ENCODE data around the gene OR12D3. TPM values are rescaled to one million over a fixed set of nuclear protein-coding genes. Genes with fewer than 3 reads are reported as not detected.
"Not testable (repeated sequence)": the region's sequence is repeated elsewhere in the genome, so short reads cannot be mapped to it uniquely, and the experiment has no call there.

The OR12D3 gene
- total RNA-seq, result not detected

DNA sequence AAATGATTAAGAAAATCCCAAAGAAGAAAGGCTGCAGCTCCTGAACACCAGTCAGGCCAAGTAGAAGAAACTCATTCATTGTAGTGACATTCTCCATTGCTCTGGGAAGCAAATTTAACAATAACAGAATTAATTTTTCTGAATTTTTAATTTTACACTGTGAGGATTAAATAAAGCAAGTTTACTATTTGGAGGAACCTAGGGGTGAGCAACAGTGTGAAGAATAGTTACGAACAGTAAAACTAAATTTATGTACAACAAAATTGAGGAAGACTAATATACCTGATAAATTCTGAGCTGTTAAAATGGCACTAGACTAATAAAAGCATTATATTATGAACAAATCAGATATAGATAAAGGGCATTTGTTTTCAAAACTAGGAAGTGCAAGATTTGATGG is at the start of gene OR12D3:
OR12D3 (minus strand) TSS at position 101 of the 400 bp plus-strand sequence; CDS start at position 97, 4 bp downstream.
- no peaks in the 10 kb centered on the region for H3K36me3 Mint-ChIP-seq (ENCODE audit: insufficient read depth)
- DNase-seq (no peak), ATAC-seq (no peak)
- peaks cover 38% of the 10 kb centered on the region for H3K27me3 Mint-ChIP-seq (ENCODE audit: low read depth)
- H3K4me1 Mint-ChIP-seq (ENCODE audit: low read depth), result no peaks in the 10 kb centered on the region
- no peak within 1 kb of the TSS for H3K4me3 Mint-ChIP-seq
- H3K9me3 Mint-ChIP-seq, result no peaks in the 10 kb centered on the region

GRCh38 chr6:29424575-29424974 is 49.5 kb upstream of the OR12D3 start:
- Mint-ChIP-seq H3K36me3 (ENCODE audit: insufficient read depth) (no peaks in the 10 kb centered on the region), H3K9me3 (no peaks in the 10 kb centered on the region), H3K4me3 (no peak overlapping the region), H3K27me3 (ENCODE audit: low read depth) (peaks cover 45% of the 10 kb centered on the region), H3K4me1 (ENCODE audit: low read depth) (no peaks in the 10 kb centered on the region)
- ATAC-seq, result peak; percentile 28 to 40
- DNase-seq, result no peak

- H3K4me3 Mint-ChIP-seq, result no peak overlapping the region
- ATAC-seq (no peak), DNase-seq (no peak)
- no peaks in the 10 kb centered on the region for H3K36me3 Mint-ChIP-seq (ENCODE audit: insufficient read depth)
- H3K9me3 Mint-ChIP-seq, result no peaks in the 10 kb centered on the region
- no peaks in the 10 kb centered on the region for H3K4me1 Mint-ChIP-seq (ENCODE audit: low read depth)
- H3K27me3 Mint-ChIP-seq (ENCODE audit: low read depth), result peaks cover 49% of the 10 kb centered on the region
Measured at GRCh38 chr6:29424168-29424567, 49.1 kb upstream of the OR12D3 start.

- no peak for DNase-seq
- ATAC-seq, result no peak
- H3K4me1 Mint-ChIP-seq (ENCODE audit: low read depth), result no peaks in the 10 kb centered on the region
- peaks cover 41% of the 10 kb centered on the region for H3K27me3 Mint-ChIP-seq (ENCODE audit: low read depth)
- H3K4me3 Mint-ChIP-seq, result no peak overlapping the region
- no peaks in the 10 kb centered on the region for H3K9me3 Mint-ChIP-seq
- no peaks in the 10 kb centered on the region for H3K36me3 Mint-ChIP-seq (ENCODE audit: insufficient read depth)
Measured at GRCh38 chr6:29419516-29419915, 44.4 kb upstream of the OR12D3 start.

DNA sequence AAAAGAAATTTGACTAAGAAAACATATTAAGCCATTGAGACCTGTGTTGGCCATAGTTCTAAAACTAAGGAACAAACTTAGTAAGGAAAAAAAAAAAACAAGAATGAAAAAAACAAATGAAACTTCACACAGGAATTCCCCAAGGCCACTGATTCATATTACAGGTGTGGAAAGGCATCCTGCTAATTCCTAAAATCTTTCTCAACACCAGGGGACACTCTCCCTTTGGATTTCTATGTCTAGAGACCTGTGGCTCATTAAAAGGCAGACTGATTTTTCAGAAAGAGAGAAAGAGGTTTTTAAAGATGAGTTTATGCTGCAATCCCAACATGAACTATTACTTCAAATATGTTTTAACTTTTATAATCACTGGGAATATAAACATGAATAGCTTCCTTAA is 39.5 kb upstream of the OR12D3 start, which contains the start of gene OR12D1:
OR12D1 (plus strand) TSS at position 341 of the 400 bp plus-strand sequence.
- DNase-seq (no peak), ATAC-seq (no peak)
- Mint-ChIP-seq H3K9me3 (peaks cover 22% of the 10 kb centered on the region), H3K36me3 (ENCODE audit: insufficient read depth) (no peaks in the 10 kb centered on the region), H3K27me3 (ENCODE audit: low read depth) (peaks cover 33% of the 10 kb centered on the region), H3K4me1 (ENCODE audit: low read depth) (no peaks in the 10 kb centered on the region), H3K4me3 (no peak within 1 kb of the TSS)

DNA sequence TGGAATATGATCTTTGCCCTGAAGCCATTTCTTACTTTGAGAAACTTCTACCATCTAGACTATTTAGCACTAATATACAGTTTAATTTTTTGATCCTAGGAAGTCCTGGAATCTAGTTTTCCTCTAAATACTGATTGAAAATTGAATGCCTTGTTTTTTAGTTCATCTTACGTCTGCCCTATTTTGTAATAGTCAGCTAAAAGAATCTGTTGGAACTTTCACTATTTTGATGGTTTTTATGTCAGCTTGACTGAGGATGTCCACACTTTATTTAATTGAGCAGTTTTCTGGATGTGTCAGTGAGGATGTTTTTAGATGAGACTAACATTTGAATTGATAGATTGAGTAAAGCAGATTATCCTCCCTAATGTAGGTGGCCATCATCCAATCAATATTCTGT is 28.7 kb upstream of the OR12D3 start:
- Mint-ChIP-seq H3K4me1 (ENCODE audit: low read depth) (no peaks in the 10 kb centered on the region), H3K9me3 (no peaks in the 10 kb centered on the region), H3K36me3 (ENCODE audit: insufficient read depth) (no peaks in the 10 kb centered on the region), H3K4me3 (no peak overlapping the region), H3K27me3 (ENCODE audit: low read depth) (peaks cover 25% of the 10 kb centered on the region)
- DNase-seq (no peak), ATAC-seq (no peak)

DNA sequence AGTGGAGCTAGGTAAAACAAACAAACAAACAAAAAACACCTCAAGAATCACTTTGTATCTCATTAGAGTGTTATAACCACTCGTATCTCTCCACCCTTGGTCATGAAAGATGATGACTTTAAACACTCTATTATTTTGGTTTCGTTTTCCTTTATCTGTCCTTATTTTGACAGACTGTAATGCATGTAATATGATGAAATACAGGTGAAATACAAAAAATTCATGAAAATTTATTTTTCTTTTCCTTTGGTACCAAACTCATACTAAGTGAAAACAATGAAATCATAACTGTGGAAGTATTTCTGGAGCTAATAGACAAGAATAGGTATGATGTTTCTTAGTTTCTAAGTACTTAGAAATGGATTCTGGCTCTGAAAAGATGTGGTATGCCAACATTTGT is 24.4 kb upstream of the OR12D3 start:
- Mint-ChIP-seq H3K4me1 (ENCODE audit: low read depth) (no peaks in the 10 kb centered on the region), H3K9me3 (no peaks in the 10 kb centered on the region), H3K4me3 (no peak overlapping the region), H3K27me3 (ENCODE audit: low read depth) (peaks cover 31% of the 10 kb centered on the region), H3K36me3 (ENCODE audit: insufficient read depth) (no peaks in the 10 kb centered on the region)
- DNase-seq (no peak), ATAC-seq (no peak)

DNA sequence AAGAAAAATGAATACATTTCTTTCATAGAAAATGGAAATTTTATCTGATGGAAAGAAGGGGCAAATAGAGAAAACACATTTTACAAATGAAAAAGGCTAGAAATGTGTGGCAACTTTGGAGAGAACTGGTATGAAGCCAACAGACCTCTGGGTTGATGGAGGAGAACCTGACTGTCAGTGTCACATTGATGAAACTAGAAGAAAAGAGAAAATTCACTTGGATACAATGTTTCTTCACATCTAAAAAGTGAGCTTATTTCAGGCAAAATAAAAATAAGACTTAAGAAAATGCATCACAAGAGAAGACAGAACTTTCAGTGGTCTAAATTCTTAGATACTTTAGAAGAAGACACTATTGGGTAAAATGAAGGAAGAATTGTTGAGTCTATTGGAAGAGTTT is 20.2 kb upstream of the OR12D3 start, which contains the start of gene OR12D2:
OR12D2 (plus strand) TSS at position 301 of the 400 bp plus-strand sequence. CDS start 1,069 bp downstream, outside the sequence.
- no peak for ATAC-seq
- H3K27me3 Mint-ChIP-seq (ENCODE audit: low read depth), result peaks cover 34% of the 10 kb centered on the region
- no peaks in the 10 kb centered on the region for H3K4me1 Mint-ChIP-seq (ENCODE audit: low read depth)

DNA sequence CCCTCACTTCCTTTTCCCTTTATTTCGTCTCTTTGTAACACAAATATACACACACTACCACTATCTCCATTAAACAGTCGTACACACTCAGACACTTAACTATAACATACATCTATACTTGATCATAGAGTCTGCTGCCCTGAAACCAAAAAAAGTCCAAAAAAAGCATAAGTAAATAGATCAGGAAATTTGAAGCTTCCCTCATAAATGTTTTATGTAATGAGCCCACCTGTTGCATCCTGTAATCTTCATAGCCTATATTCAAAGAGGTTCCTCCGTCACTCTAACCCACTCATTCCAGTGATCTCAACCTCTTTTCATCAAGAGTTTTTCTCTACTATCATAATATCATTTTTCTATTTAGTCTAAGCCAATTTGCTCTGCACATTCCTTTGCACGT is 13.4 kb upstream of the OR12D3 start:
- Mint-ChIP-seq H3K9me3 (no peaks in the 10 kb centered on the region), H3K4me3 (no peak overlapping the region), H3K36me3 (ENCODE audit: insufficient read depth) (no peaks in the 10 kb centered on the region), H3K27me3 (ENCODE audit: low read depth) (peaks cover 23% of the 10 kb centered on the region), H3K4me1 (ENCODE audit: low read depth) (no peaks in the 10 kb centered on the region)
- DNase-seq (no peak), ATAC-seq (no peak)

More for the DNA sequence above, 20.2 kb upstream of the OR12D3 start, which contains the start of gene OR12D2:
- H3K9me3 Mint-ChIP-seq, result no peaks in the 10 kb centered on the region
- no peak within 1 kb of the TSS for H3K4me3 Mint-ChIP-seq
- DNase-seq, result no peak
- no peaks in the 10 kb centered on the region for H3K36me3 Mint-ChIP-seq (ENCODE audit: insufficient read depth)

GRCh38 chr6:29376003-29376402 is 912 bp upstream of the OR12D3 start:
- Mint-ChIP-seq H3K36me3 (ENCODE audit: insufficient read depth) (no peaks in the 10 kb centered on the region), H3K4me3 (no peak overlapping the region), H3K4me1 (ENCODE audit: low read depth) (no peaks in the 10 kb centered on the region), H3K9me3 (no peaks in the 10 kb centered on the region), H3K27me3 (ENCODE audit: low read depth) (peaks cover 37% of the 10 kb centered on the region)
- ATAC-seq (no peak), DNase-seq (no peak)

DNA sequence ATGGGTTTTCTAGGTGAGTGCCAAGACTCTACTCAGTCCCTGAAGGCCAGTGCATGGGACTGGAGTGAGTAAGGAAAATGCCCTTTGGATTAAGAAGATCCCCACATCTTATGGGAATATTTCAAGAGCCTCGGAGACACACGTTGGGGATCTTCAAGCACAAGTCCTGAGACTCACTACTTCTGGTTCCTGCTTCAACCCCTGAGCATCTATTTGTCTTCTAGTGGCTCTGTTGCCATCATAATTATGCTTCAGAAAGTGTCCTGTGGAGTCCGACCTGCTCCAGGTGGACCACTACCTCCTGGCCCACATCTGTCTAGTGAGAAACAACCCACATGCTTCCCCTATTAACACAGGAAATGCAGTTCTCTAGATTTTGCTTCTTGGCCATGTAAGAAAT is 6.3 kb downstream of the OR12D3 start, which contains the start of gene OR5V1:
OR5V1 (minus strand) TSS at position 101 of the 400 bp plus-strand sequence. CDS start 12,670 bp downstream, outside the sequence.
- Mint-ChIP-seq H3K4me1 (ENCODE audit: low read depth) (no peaks in the 10 kb centered on the region), H3K4me3 (no peak within 1 kb of the TSS), H3K36me3 (ENCODE audit: insufficient read depth) (no peaks in the 10 kb centered on the region), H3K9me3 (no peaks in the 10 kb centered on the region), H3K27me3 (ENCODE audit: low read depth) (peaks cover 29% of the 10 kb centered on the region)
- no peak for DNase-seq
- no peak for ATAC-seq

GRCh38 chr6:29355603-29356002 is 19.5 kb downstream of the OR12D3 start:
- Mint-ChIP-seq H3K27me3 (ENCODE audit: low read depth) (peaks cover 47% of the 10 kb centered on the region), H3K4me1 (ENCODE audit: low read depth) (no peaks in the 10 kb centered on the region), H3K36me3 (ENCODE audit: insufficient read depth) (no peaks in the 10 kb centered on the region), H3K9me3 (peaks cover 7% of the 10 kb centered on the region), H3K4me3 (no peak overlapping the region)
- ATAC-seq (no peak), DNase-seq (no peak)

GRCh38 chr6:29354980-29355379 is 20.1 kb downstream of the OR12D3 start:
- Mint-ChIP-seq H3K4me1 (ENCODE audit: low read depth) (no peaks in the 10 kb centered on the region), H3K4me3 (no peak overlapping the region), H3K27me3 (ENCODE audit: low read depth) (peaks cover 43% of the 10 kb centered on the region), H3K36me3 (ENCODE audit: insufficient read depth) (no peaks in the 10 kb centered on the region), H3K9me3 (peaks cover 7% of the 10 kb centered on the region)
- no peak for DNase-seq
- ATAC-seq, result no peak

- not testable (repeated sequence) for H3K36me3 Mint-ChIP-seq (ENCODE audit: insufficient read depth); ATAC-seq; H3K4me3 Mint-ChIP-seq; H3K9me3 Mint-ChIP-seq; H3K4me1 Mint-ChIP-seq (ENCODE audit: low read depth); DNase-seq
- peaks cover 28% of the 10 kb centered on the region for H3K27me3 Mint-ChIP-seq (ENCODE audit: low read depth)
Measured at GRCh38 chr6:29349348-29349747, 25.7 kb downstream of the OR12D3 start.

DNA sequence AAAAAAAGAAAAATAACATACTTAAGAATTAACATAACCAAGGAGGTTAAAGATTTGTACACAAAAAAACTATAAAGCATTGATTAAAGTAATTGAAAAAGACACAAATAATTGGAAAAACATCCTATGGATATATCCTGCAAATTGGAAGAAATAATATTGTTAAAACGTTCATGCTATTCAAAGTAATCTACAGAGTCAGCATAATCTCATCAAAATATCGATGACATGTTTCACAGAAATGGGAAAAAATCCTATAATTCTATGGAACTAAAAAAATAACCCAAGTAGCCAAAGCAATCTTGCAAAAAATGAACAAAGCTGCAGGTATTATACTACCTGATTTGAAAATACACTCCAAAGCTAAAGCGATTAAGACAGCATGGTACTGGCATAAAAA is 29.7 kb downstream of the OR12D3 start:
- no peak overlapping the region for H3K4me3 Mint-ChIP-seq
- H3K9me3 Mint-ChIP-seq, result peaks cover 2% of the 10 kb centered on the region
- H3K4me1 Mint-ChIP-seq (ENCODE audit: low read depth), result no peaks in the 10 kb centered on the region
- ATAC-seq (no peak), DNase-seq (no peak)
- H3K27me3 Mint-ChIP-seq (ENCODE audit: low read depth), result peaks cover 14% of the 10 kb centered on the region
- H3K36me3 Mint-ChIP-seq (ENCODE audit: insufficient read depth), result no peaks in the 10 kb centered on the region

All from activated T-cell treated with anti-CD3 and anti-CD28 coated beads, Interleukin-2, amount 50 U/mL, for 4 hours (primary cell).